Stimulated activated CD8-positive, alpha-beta memory T cell treated with anti-CD3 and anti-CD28 coated beads, Interleukin-15, amount 100 ng/mL, for 4 hours (primary cell): Measurements from ENCODE around the gene EHMT2.
"Not testable (repeated sequence)": the region's sequence is repeated elsewhere in the genome, so short reads cannot be mapped to it uniquely, and the experiment has no call there.

Source experiments
- DNase-seq, 2 donors: peaks; one replicate each; pipeline ENCODE4 v3.0.0-alpha.2; 2020; ENCODE audit warnings: low read depth in 2 of 2

EHMT2 gene

GRCh38 chr6:31870385-31870921 lies 27.0 kb downstream of the EHMT2 start:
- no peak for DNase-seq

- DNase-seq: no peak
These were observed 28.2 kb downstream of the EHMT2 start for GRCh38 chr6:31869343-31869742.

- DNase-seq: not testable (repeated sequence)
These were observed 28.9 kb downstream of the EHMT2 start for GRCh38 chr6:31868658-31868971.

GRCh38 chr6:31865205-31866118 lies 32.0 kb downstream of the EHMT2 start:
- DNase-seq: no peak

- no peak for DNase-seq
These were observed 32.7 kb downstream of the EHMT2 start for GRCh38 chr6:31864818-31865204.

- DNase-seq: not testable (repeated sequence)
These were observed 33.4 kb downstream of the EHMT2 start for GRCh38 chr6:31864123-31864562.

- peak; percentile 98 to 100 for DNase-seq
These were observed 34.9 kb downstream of the EHMT2 start, which contains the start of gene NEU1 for GRCh38 chr6:31862344-31863235. Gene NEU1 (minus strand): TSS chr6:31862821. CDS start chr6:31862776, 45 bp downstream.

GRCh38 chr6:31861919-31862343 lies 35.6 kb downstream of the EHMT2 start:
- DNase-seq: no peak

- no peak for DNase-seq
These were observed 36.3 kb downstream of the EHMT2 start for GRCh38 chr6:31861150-31861549.

- DNase-seq: no peak
These were observed 37.1 kb downstream of the EHMT2 start for GRCh38 chr6:31860349-31860748.

- no peak for DNase-seq
These were observed 37.6 kb downstream of the EHMT2 start for GRCh38 chr6:31859923-31860322.

GRCh38 chr6:31858707-31859106 lies 38.8 kb downstream of the EHMT2 start:
- no peak for DNase-seq

- not testable (repeated sequence) for DNase-seq
These were observed 39.7 kb downstream of the EHMT2 start for GRCh38 chr6:31857774-31858173.

- not testable (repeated sequence) for DNase-seq
These were observed 45.3 kb downstream of the EHMT2 start for GRCh38 chr6:31851980-31852718.

GRCh38 chr6:31851485-31851832 lies 46.0 kb downstream of the EHMT2 start:
- no peak for DNase-seq

- no peak for DNase-seq
These were observed 46.6 kb downstream of the EHMT2 start for GRCh38 chr6:31850765-31851484.

- no peak for DNase-seq
These were observed 50.1 kb downstream of the EHMT2 start for GRCh38 chr6:31847276-31847978.

- DNase-seq: no peak
These were observed 53.0 kb downstream of the EHMT2 start for GRCh38 chr6:31844507-31844906.

- no peak for DNase-seq
These were observed 55.4 kb downstream of the EHMT2 start for GRCh38 chr6:31842053-31842452.

- not testable (repeated sequence) for DNase-seq
These were observed 57.7 kb downstream of the EHMT2 start for GRCh38 chr6:31839779-31840126.
